Diencephalon (tissue), 1 donor: ENCODE results near the gene C4B. TPM values are rescaled to one million over a fixed set of nuclear protein-coding genes. Genes with fewer than 3 reads are reported as not detected.

Experiments used
- small RNA-seq: library from RNA; depleted of rRNA; stranded (forward); fragments of <200 nt; gene quantifications from one replicate; pipeline ENCODE3, GENCODE V24; 2014
- total RNA-seq: library from RNA; depleted of rRNA; stranded (reverse); fragments of >200 nt; gene quantifications from one replicate; pipeline ENCODE4 v1.2.3, GENCODE V29; 2014

The C4B gene
- 47.7 TPM for total RNA-seq

DNA sequence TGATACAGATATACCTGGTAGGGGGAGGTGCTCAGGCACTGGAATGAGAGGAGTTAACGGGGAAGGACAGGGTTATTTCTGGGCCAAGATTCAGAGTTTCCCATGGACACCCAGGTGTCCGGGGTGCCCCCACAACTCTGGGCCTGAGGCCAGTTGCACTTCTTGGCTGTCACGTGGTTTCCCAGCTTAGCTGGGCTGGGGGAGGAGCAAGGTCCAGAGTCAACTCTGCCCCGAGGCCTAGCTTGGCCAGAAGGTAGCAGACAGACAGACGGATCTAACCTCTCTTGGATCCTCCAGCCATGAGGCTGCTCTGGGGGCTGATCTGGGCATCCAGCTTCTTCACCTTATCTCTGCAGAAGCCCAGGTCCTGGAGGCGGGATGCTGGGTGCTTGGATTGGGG is at the start of gene C4B:
TSS of gene C4B (plus strand) at position 249 of the 400 bp plus-strand sequence. CDS start at position 300, 51 bp downstream.

DNA sequence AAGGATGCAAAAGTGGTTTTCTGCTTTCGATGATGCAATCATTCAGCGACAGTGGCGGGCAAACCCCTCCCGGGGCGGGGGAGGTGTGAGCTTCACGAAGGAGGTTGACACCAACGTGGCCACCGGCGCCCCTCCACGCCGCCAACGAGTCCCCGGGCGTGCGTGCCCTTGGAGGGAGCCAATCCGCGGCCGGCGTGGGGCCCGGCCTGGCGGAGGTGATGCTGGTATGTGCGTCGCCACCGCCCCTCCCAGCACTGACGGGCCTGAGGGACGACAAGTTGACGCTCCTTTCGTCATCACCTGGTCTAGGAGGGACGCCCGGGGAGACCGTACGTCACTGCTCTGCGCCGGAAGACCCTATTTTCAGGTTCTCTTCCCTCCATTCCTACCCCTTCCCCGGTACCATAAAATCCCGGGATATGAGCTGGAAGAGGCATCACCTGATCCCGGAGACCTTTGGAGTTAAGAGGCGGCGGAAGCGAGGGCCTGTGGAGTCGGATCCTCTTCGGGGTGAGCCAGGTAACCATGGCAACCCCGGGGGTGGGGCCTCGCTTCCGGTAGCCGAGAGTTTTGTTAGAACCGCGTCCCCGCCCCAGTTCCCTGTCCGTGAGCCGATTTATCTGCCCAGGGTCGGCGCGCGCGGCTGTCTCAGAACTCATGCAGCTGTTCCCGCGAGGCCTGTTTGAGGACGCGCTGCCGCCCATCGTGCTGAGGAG is 42.4 kb upstream of the C4B start, which contains the start of gene DXO:
TSS of gene DXO (minus strand) at position 146 of the 716 bp plus-strand sequence. CDS start 463 bp downstream, outside the sequence.

DNA sequence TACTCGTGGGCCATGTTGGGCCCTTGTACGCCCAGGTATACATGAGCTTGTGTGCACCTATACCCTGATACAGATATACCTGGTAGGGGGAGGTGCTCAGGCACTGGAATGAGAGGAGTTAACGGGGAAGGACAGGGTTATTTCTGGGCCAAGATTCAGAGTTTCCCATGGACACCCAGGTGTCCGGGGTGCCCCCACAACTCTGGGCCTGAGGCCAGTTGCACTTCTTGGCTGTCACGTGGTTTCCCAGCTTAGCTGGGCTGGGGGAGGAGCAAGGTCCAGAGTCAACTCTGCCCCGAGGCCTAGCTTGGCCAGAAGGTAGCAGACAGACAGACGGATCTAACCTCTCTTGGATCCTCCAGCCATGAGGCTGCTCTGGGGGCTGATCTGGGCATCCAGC is 32.9 kb upstream of the C4B start, which contains the start of gene C4A:
TSS of gene C4A (plus strand) at position 314 of the 400 bp plus-strand sequence. CDS start at position 365, 51 bp downstream.

DNA sequence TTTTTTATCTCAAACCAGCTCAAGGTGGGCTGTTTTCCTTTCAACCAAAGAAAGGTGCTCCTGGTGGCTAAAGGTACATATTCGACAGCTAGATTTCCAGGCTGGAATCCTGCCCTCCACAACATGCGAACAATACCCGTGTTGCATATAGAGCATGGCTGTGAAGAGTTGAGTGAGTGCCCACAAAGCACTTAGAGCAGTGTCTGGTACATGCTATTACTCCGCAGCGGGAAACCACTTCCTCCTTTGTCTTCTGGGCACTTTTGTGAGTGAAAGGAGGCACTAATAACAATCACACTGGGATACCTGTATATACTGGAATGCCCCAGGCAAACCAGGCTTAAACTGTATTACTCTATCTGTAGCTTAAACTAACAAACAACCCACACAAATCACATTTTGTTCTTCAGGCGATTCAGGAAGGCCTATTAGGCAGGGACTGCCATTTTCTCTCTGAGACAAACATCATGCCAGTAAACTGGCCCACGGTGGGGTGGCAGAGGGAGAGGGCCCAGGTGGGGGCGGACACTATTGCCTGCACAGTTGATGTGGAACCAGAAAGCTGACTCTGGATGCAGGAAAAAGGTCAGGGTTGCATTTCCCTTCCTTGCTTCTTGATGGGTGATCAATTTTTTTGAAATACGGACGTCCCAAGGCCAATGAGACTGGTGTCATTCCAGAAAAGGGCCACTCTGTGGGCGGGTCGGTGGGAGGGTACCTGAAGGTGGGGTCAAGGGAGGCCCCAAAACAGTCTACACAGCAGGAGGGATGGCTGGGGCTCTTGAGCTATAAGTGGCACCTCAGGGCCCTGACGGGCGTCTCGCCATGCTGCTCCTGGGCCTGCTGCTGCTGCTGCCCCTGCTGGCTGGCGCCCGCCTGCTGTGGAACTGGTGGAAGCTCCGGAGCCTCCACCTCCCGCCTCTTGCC is 23.3 kb downstream of the C4B start, which contains the start of gene CYP21A2:
TSS of gene CYP21A2 (plus strand) at position 818 of the 927 bp plus-strand sequence. CDS start at position 826, 8 bp downstream.

Small RNAs within 50 kb of the gene (small RNA-seq; reads per million reads assigned to genes)
- not detected for gene RNA5SP206

Other genes starting within 250 kb of the C4B start
- gene VWA7, start 237.5 kb upstream of the C4B start, total RNA-seq = 0.69 TPM
- 36.0 TPM for gene VARS1, start 219.0 kb upstream of the C4B start, total RNA-seq
- 23.3 TPM for gene LSM2, start 207.8 kb upstream of the C4B start, total RNA-seq
- gene HSPA1L, start 199.5 kb upstream of the C4B start, total RNA-seq = 8.1 TPM
- 190 TPM for gene HSPA1A, start 199.3 kb upstream of the C4B start, total RNA-seq
- 176 TPM for gene HSPA1B, start 187.1 kb upstream of the C4B start, total RNA-seq
- gene NEU1, start 152.0 kb upstream of the C4B start, total RNA-seq = 18.2 TPM
- gene SLC44A4, start 135.8 kb upstream of the C4B start, total RNA-seq = not detected
- 78.0 TPM for gene EHMT2, start 117.1 kb upstream of the C4B start, total RNA-seq
- gene ZBTB12, start 112.7 kb upstream of the C4B start, total RNA-seq = 19.4 TPM
- gene C2, start 87.1 kb upstream of the C4B start, total RNA-seq = 5.3 TPM
- 3.2 TPM for gene CFB, start 68.7 kb upstream of the C4B start, total RNA-seq
- 47.5 TPM for gene NELFE, start 55.8 kb upstream of the C4B start, total RNA-seq
- gene SKIC2, start 55.6 kb upstream of the C4B start, total RNA-seq = 33.0 TPM
- 8.5 TPM for gene DXO, start 42.7 kb upstream of the C4B start, total RNA-seq
- gene C4A, start 32.7 kb upstream of the C4B start, total RNA-seq = 45.9 TPM
- 0.23 TPM for gene CYP21A2, start 23.6 kb downstream of the C4B start, total RNA-seq
- gene TNXB, start 94.5 kb downstream of the C4B start, total RNA-seq = 6.0 TPM
- gene ATF6B, start 113.5 kb downstream of the C4B start, total RNA-seq = 19.8 TPM
- gene FKBPL, start 115.5 kb downstream of the C4B start, total RNA-seq = 5.8 TPM
- 0.69 TPM for gene PRRT1, start 137.1 kb downstream of the C4B start, total RNA-seq
- 15.0 TPM for gene PPT2, start 139.3 kb downstream of the C4B start, total RNA-seq
- 7.8 TPM for gene EGFL8, start 149.8 kb downstream of the C4B start, total RNA-seq
- 28.1 TPM for gene AGPAT1, start 161.3 kb downstream of the C4B start, total RNA-seq
- 62.1 TPM for gene RNF5, start 163.6 kb downstream of the C4B start, total RNA-seq
- 0.92 TPM for gene AGER, start 169.5 kb downstream of the C4B start, total RNA-seq
- 29.5 TPM for gene PBX2, start 175.4 kb downstream of the C4B start, total RNA-seq
- 1.4 TPM for gene GPSM3, start 177.8 kb downstream of the C4B start, total RNA-seq
- gene NOTCH4, start 209.3 kb downstream of the C4B start, total RNA-seq = 8.8 TPM